GM23248 (cell line): ENCODE results near the gene NFATC2.

Source experiments
- EZH2 ChIP-seq: fragments of 200-600 bp; sonication (generic); IDR thresholded peaks from 2 replicates; pipeline ENCODE4 v1.6.1; 2018; ENCODE audit warnings: antibody characterized with exemption, mild to moderate bottlenecking; ENCODE audit not compliant: insufficient read depth, poor library complexity, severe bottlenecking
- EZH2phosphoT487 ChIP-seq: fragments of 200-600 bp; sonication (generic); IDR thresholded peaks from 2 replicates; pipeline ENCODE4 v1.6.1; 2018; ENCODE audit warnings: antibody characterized with exemption, moderate library complexity, mild to moderate bottlenecking, low read depth; ENCODE audit not compliant: insufficient read depth

DNA sequence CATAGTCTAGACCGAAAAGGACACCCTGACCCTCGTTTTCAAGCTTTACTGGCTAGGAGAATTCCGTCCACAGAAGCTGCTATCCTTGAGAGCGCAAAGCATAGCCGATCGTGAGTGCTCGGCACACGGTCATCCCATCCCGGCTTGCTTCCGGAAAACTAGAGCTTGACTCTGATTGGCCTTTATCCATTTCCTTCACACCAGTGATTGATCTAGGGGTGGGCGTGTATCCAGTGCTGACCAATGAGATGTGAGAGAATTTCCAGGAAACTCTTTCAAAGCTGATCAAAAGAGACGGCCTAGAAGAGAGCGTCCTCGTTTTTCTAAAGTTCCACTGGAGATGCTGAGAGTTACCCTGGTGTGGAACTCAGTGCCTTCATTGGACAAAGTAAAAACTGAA lies 41.0 kb upstream of the NFATC2 start:
- no peak for TF ChIP-seq EZH2
- no peak for TF ChIP-seq EZH2phosphoT487
